AG08395 (cell line): ENCODE measurements around the gene MSANTD2.

Experiments used
- DNase-seq: peaks from one replicate; pipeline ENCODE4 v3.0.0; 2012; ENCODE audit warnings: mixed read lengths, low spot score

MSANTD2 gene

GRCh38 chr11:124817036-124817435 lies 16.8 kb upstream of the MSANTD2 start:
- no peak for DNase-seq

DNA sequence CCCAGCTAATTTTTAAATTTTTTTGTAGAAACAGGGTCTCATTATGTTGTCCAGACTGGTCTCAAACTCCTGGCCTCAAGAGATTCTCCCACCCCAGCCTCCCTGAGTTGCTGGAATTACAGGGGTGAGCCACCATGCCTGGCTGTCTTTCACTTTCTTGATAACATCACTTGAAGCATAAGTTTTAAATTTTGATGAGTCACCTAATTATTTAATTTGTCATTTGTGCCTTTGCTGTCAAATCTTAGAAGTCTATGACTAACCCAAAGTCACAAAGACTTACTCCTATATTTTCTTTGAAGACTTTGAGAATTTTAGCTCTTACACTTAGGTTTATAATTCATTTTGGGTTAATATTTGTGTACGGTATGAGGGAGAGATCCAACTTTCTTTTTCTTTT lies 14.5 kb upstream of the MSANTD2 start:
- DNase-seq: no peak

GRCh38 chr11:124812876-124813275 lies 12.7 kb upstream of the MSANTD2 start:
- peak; percentile 42 for DNase-seq

DNA sequence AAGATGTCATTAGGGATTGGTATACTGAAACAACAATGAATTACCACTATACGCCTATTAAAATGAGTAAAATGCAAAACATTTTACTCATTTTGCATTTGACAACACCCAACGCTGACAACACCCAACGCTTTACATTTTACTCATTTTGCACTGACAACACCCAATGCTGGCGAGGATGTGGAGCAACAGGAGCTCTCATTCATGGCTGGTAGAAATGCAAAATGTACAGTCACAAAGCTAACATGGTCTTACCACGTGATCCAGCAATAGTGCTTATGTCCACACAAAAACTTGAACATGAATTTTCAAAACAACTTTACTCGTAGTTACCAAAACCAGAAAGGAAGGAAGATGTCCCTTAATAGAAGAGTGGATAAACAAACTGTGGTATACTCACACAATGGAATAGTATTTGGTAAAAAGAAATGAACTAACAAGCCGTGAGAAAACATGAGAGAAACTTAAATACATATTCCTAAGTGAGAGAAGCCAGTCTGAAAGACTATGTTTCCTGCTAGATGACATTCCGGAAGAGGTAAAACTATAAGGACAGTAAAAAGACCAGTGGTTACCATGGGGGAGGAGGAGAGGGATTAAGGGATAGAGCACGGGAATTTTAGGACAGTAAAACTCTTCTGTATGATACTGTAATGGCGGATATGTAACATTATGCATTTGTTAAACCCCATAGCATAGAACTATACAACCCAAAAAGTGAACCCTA lies 11.4 kb upstream of the MSANTD2 start:
- no peak for DNase-seq

DNA sequence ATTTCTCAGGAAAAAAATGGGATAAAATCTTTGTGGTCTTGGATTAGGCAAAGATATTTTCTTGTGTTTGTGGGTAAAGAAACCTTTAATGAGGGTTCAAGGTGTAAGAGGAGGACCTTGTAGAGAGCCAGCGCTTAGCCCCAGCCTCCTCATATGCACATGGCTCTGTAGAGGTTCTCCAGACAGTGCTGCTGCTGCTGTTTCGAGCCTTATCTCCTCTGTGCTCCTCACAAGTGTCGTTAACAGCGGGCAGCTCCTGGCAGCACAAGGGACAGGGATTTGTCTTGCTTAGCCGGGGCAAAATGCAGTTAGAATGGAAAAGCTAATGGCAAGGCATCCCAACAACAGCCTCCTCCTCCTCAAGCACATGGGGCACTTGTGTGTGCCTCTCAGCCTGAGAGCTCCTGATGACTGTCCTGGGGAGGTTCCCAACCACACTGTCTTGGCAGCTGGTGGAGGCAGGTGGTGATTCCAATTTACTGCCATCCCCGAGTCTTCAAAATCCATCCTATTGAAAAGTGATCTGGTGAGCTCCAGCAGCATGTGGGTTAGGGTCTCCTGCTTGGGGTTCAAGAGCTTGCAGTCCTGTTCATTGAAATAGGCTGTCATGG lies 7.6 kb upstream of the MSANTD2 start:
- no peak for DNase-seq

DNA sequence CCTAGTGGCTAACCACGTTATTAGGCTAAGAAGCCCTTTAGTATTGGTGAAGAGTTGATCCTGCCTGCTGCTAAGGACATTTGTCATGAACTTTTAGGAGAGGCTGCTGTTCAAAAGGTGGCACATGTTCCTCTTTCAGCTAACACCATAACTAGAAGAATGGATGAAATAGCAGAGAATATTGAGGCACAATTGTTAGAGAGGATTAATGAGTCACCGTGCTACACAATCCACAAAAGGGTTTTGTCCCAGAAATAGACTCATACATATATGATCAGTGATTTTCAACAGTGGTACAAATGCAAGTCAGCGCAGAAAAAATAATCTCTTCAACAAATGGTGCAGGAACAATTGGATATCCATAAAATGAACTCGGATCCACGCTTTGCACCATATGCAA lies 7.0 kb upstream of the MSANTD2 start:
- DNase-seq: no peak

DNA sequence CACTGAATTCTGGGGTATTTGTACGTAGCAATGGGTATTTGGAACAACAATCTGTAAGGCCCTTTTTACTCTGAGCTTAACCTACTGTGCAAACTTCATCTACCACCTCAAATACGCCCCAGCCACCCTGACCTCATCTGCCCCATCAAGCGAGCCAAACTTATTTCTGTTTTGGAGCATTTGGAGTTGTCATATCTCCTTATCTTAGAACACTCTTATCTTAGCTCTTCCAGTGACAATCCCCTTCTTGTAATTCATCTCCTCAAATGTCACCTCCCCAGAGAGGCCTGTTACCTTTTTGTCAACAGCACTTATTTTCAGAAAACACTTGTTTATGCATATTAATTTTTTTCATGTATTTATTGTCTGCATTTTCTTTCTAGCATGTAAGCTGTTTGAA lies 4.7 kb upstream of the MSANTD2 start:
- DNase-seq: no peak

- peak; percentile 49 for DNase-seq
Measured at GRCh38 chr11:124801636-124802312, 1.6 kb upstream of the MSANTD2 start.

- DNase-seq: peak; percentile 15
Measured at GRCh38 chr11:124801014-124801413, 808 bp upstream of the MSANTD2 start.

DNA sequence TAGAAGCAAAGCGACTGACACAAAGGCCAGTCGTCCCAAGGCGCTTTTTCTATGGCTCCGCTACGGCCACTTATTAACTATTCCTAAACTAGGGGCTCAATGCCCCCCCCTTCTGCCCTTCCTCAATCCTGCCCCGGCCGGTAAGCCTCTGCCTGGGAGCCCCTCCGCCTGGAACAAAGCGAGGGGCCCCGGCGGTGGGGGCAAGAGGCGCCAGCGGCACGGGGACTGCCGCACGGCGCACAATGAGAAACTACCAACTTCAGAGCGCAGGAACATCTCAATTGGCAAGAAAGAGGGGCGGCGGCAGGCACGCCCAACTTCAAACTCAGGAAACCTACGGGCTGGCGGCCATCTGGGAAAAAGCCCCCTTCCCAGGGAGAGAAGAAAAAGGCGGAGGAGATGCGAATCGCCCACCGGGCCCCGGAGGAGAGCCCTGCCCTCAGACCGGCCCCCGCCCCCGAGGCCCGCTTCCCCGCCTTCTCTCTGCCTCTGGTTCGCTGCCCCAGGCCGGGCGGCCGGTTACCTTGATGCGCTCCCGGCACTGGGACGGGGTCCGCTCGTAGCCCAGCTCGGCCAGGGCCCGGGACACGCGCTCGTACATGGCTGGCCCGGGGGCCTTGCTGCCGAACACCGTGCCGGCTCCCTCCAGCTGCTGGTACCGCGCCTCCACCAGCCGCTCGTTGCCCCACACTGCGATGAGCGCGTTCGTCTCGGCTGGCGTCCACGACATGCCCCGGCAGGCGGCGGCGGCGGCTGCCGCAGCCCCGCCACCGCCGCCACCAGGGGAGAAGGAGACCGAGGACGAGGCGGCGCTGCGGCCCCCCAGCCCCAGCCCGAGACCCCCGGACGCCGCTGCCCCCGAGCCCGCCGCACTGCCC lies 619 bp downstream of the MSANTD2 start:
- DNase-seq: peak; percentile 14

DNA sequence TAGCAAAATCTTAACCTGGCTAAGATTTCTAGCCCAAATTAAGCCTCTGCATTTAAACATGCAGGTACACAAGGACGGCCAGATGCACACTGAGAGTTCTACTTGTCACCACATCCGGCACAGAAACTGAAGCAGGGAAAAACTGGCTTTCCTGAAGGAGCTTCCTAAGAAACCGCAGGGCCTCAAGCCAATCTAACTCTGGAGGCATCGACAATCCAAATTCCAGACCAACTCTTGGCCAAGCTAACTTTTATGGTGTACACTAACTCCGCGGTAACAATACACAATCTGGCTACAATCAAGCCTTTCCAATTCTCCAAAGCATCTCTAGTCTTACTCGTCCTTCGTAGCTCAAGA lies 1.2 kb downstream of the MSANTD2 start:
- peak; percentile 57 for DNase-seq

- DNase-seq: no peak
Measured at GRCh38 chr11:124796312-124796711, 3.9 kb downstream of the MSANTD2 start.

GRCh38 chr11:124793466-124794278 lies 6.5 kb downstream of the MSANTD2 start:
- DNase-seq: peak; percentile 55

- no peak for DNase-seq
Measured at GRCh38 chr11:124791626-124792341, 8.4 kb downstream of the MSANTD2 start.

DNA sequence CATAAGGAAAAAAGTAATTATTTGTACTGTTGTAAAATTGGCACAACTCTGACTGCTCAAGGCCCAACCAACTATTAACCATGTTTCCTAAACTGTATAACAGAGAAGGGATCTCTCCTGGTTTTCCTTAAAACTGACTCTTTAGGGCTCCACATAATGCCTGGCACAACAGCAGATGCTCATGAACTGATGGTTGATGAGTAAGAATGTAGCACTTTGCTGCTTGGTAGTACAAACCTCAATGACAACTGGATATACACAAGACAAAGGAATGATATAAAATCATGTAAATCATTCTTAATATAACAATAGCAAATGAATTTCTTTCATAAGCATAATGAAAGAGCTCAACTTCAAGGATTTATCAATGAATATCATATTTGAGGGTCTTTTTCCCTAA lies 11.7 kb downstream of the MSANTD2 start:
- peak; percentile 27 for DNase-seq

GRCh38 chr11:124784051-124784450 lies 16.2 kb downstream of the MSANTD2 start:
- no peak for DNase-seq

- no peak for DNase-seq
Measured at GRCh38 chr11:124783002-124783401, 17.2 kb downstream of the MSANTD2 start.

DNA sequence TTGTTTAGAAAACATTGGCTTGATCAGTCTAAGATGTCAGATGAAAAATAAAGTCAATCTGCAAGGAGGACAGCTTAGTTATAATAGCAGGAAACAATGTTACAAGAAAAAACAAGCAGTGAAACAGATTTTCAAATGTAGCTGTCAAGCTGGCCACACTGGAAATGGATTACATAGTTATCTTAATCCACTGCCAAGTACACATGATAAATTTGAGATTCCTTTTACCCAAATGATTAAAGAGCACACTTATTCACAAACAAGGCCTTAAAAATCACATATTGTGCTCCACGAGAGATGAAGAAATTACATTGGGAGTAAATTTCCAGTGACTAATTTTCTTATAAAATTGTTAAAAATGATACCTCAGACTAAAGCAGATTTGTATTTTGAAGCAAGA lies 20.6 kb downstream of the MSANTD2 start:
- no peak for DNase-seq

DNA sequence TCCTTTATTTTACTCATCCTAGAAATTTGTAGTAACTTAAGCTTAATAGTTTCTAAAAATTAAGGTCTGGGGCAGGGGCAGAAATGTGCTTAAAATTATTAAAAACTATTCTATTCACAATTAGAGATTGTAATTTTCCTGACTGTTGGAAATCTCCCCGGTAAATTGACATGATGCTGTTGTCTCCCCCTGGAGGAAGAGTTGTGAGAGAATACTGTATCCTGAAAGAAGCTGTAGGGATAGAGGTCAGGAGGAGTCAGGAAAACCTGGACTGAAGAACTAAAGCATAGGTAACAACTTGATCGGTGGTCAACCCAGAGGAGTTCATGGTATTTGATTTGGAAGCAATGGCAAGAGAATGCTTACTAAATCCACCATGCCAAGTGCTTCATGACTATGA lies 21.9 kb downstream of the MSANTD2 start:
- DNase-seq: no peak

- no peak for DNase-seq
Measured at GRCh38 chr11:124776865-124777645, 23.2 kb downstream of the MSANTD2 start.
